K562 (cell line): ENCODE measurements around the gene SH2B2.
"Not testable (repeated sequence)": the region's sequence is repeated elsewhere in the genome, so short reads cannot be mapped to it uniquely, and the experiment has no call there.

ENCODE experiments used
- BHLHE40 ChIP-seq: IDR thresholded peaks from 2 replicates; pipeline ENCODE4 v1.6.1; 2011; ENCODE audit warnings: low read length, improper control_type of control experiment
- CBX8 ChIP-seq: fragments of 200-600 bp; sonication (generic); IDR thresholded peaks from 2 replicates; pipeline ENCODE4 v1.6.1; 2012; ENCODE audit warnings: borderline replicate concordance, mixed run types, low read depth, mild to moderate bottlenecking, moderate library complexity, mixed read lengths, low read length, control low read depth, inconsistent platforms; ENCODE audit not compliant: poor library complexity, severe bottlenecking; ENCODE audit errors: extremely low read depth
- CTCF ChIP-seq, 3 experiments: IDR thresholded peaks in 2 of 3; conservative IDR thresholded peaks in 1 of 3; 2 replicates each; pipeline ENCODE4 v1.5.1; 2011 to 2012; ENCODE audit warnings: low read length in 3 of 3, mild to moderate bottlenecking in 3 of 3, control low read depth in 2 of 3, improper control_type of control experiment in 1 of 3, inconsistent platforms in 1 of 3, low read depth in 1 of 3, mixed read lengths in 1 of 3, moderate library complexity in 1 of 3; ENCODE audit not compliant: insufficient read depth in 2 of 3
- HEY1 ChIP-seq: fragments of 250-450 bp; sonication (Bioruptor Pico); IDR thresholded peaks from 2 replicates; pipeline ENCODE4 v1.5.0; 2020; ENCODE audit warnings: mild to moderate bottlenecking, moderate library complexity, borderline replicate concordance
- MAX ChIP-seq: sonication (generic); formaldehyde crosslinking; IDR thresholded peaks from 2 replicates; pipeline ENCODE4 v1.9.0; 2022; ENCODE audit warnings: mild to moderate bottlenecking, missing genetic modification reagents
- POLR2A ChIP-seq: fragments of 450-650 bp; conservative IDR thresholded peaks from 2 replicates; pipeline ENCODE4 v1.6.1; 2016
- POLR2AphosphoS5 ChIP-seq: IDR thresholded peaks from 2 replicates; pipeline ENCODE4 v1.6.1; 2011; ENCODE audit warnings: mild to moderate bottlenecking, low read depth, low read length, moderate library complexity; ENCODE audit not compliant: control insufficient read depth, insufficient read depth
- TBP ChIP-seq: optimal IDR thresholded peaks from 2 replicates; pipeline ENCODE3; 2011; ENCODE audit warnings: low read depth, low read length, improper control_type of control experiment
- ZNF146 ChIP-seq: IDR thresholded peaks from one replicate; pipeline ENCODE4 v1.6.1; 2018; ENCODE audit warnings: missing compliant biosample characterization; ENCODE audit not compliant: unreplicated experiment
- ZNF324 ChIP-seq: fragments of 250-450 bp; sonication (Bioruptor Pico); IDR thresholded peaks from 2 replicates; pipeline ENCODE4 v1.4.0; 2020; ENCODE audit warnings: mild to moderate bottlenecking

- TF ChIP-seq CTCF (IDR thresholded peaks at IDR 0.05 in 2 of 3, conservative IDR thresholded peaks at IDR 0.05 in 1 of 3; ENCODE audit: insufficient read depth in 2 of 3, low read depth in 1 of 3, low read length in 3 of 3); TBP; POLR2AphosphoS5; ZNF146 (CRISPR knock-in tag); BHLHE40; CBX8; MAX; ZNF324; POLR2A; HEY1 (CRISPR knock-in tag): not testable (repeated sequence)
Observed at GRCh38 chr7:102337420-102337819, 50.8 kb downstream of the SH2B2 start.
